Occipital lobe (tissue), 2 donors: ENCODE results near the gene FERMT2. TPM values are rescaled to one million over a fixed set of nuclear protein-coding genes. Genes with fewer than 3 reads are reported as not detected.
A peak's percentile ranks its signal among the peaks of the same experiment; 100 is the strongest.

ENCODE experiments used
- DNase-seq: peaks from one replicate; lab custom pipeline; 2025; lab: John Stamatoyannopoulos, UW
- total RNA-seq: library from RNA; depleted of rRNA; stranded (reverse); fragments of >200 nt; gene quantifications from one replicate; pipeline ENCODE4 v1.2.3, GENCODE V29; 2014

Gene FERMT2
- total RNA-seq, result 124 TPM

GRCh38 chr14:52950898-52951680 is at the start of gene FERMT2:
Gene FERMT2 (minus strand): TSS chr14:52951050. CDS start chr14:52950568, 482 bp downstream.
- peak; percentile 91 for DNase-seq

- no peak for DNase-seq
Measured at GRCh38 chr14:52998376-52999015, 47.6 kb upstream of the FERMT2 start.

GRCh38 chr14:52996493-52996892 is 45.6 kb upstream of the FERMT2 start:
- DNase-seq, result no peak

GRCh38 chr14:52995998-52996397 is 45.1 kb upstream of the FERMT2 start:
- no peak for DNase-seq

GRCh38 chr14:52992236-52992870 is 41.5 kb upstream of the FERMT2 start:
- no peak for DNase-seq

- DNase-seq, result no peak
Measured at GRCh38 chr14:52988139-52988538, 37.3 kb upstream of the FERMT2 start.

- DNase-seq, result no peak
Measured at GRCh38 chr14:52987514-52987913, 36.7 kb upstream of the FERMT2 start.

- DNase-seq, result no peak
Measured at GRCh38 chr14:52987042-52987441, 36.2 kb upstream of the FERMT2 start.

GRCh38 chr14:52977798-52978197 is 26.9 kb upstream of the FERMT2 start:
- no peak for DNase-seq

- DNase-seq, result no peak
Measured at GRCh38 chr14:52974406-52974805, 23.6 kb upstream of the FERMT2 start.

- DNase-seq, result no peak
Measured at GRCh38 chr14:52961060-52961639, 10.3 kb upstream of the FERMT2 start.

- no peak for DNase-seq
Measured at GRCh38 chr14:52960627-52961026, 9.8 kb upstream of the FERMT2 start.

- no peak for DNase-seq
Measured at GRCh38 chr14:52954346-52955214, 3.7 kb upstream of the FERMT2 start.

GRCh38 chr14:52951681-52952554 is 1.1 kb upstream of the FERMT2 start:
- peak; percentile 34 for DNase-seq

- peak; percentile 10 for DNase-seq
Measured at GRCh38 chr14:52950410-52950897, 396 bp downstream of the FERMT2 start.

- DNase-seq, result peak; percentile 3
Measured at GRCh38 chr14:52949711-52950409, 990 bp downstream of the FERMT2 start.

- DNase-seq, result no peak
Measured at GRCh38 chr14:52949249-52949648, 1.6 kb downstream of the FERMT2 start.

GRCh38 chr14:52948836-52949235 is 2.0 kb downstream of the FERMT2 start:
- no peak for DNase-seq

GRCh38 chr14:52948039-52948438 is 2.8 kb downstream of the FERMT2 start:
- no peak for DNase-seq
